Adipose tissue (tissue), 3 donors: Measurements from ENCODE around the gene MGST2. TPM values are rescaled to one million over a fixed set of nuclear protein-coding genes. Genes with fewer than 3 reads are reported as not detected.

ENCODE experiments used
- H3K27ac ChIP-seq: one replicate; pipeline ENCODE4 v1.5.1; 2013; ENCODE audit warnings: low read depth, low read length
- WGBS, 3 donors: extraction: QIAGEN DNeasy Blood & Tissue Kit; methylation state at CpG; one replicate each; pipeline ENCODE4 v1.1.7; 2013; 5-methylcytosine and 5-hydroxymethylcytosine counted together
- polyA plus RNA-seq, 3 donors: library from polyadenylated mRNA; stranded (reverse); fragments of 200-250 nt; gene quantifications; one replicate each; pipeline ENCODE4 v1.2.3, GENCODE V29; 2013
- donor health status: healthy with polysubstance abuse.
- donor health status: Bipolar disorder and iron deficiency.
- donor health status: healthy.

The MGST2 gene
- polyA plus RNA-seq, 3 donors: 46.3 to 66.1 (median 61.1) TPM

DNA sequence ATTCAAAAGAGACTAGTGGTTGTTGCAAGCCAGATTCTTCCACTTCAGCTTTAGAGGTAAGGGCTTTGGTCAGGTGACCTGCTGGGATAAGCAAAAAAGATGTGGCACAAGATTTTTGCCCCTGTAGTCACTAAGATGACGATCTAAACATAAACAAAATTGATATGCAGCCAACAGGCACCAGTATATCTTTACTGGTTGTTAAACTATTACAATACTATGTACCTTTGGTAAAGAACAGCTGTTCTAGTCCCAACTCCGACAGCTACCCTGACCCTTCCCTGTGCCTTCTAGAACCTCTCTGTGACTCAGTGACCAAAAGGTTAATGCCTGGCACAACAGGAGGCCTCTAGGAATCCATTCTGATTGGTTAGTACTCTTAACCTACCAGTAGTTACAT is 59.6 kb downstream of the MGST2 start:
- 89 to 93% (median 89%) methylated on average over 2 of the region's 2 CpGs for WGBS, 3 donors
- H3K27ac ChIP-seq: no peak overlapping the region

DNA sequence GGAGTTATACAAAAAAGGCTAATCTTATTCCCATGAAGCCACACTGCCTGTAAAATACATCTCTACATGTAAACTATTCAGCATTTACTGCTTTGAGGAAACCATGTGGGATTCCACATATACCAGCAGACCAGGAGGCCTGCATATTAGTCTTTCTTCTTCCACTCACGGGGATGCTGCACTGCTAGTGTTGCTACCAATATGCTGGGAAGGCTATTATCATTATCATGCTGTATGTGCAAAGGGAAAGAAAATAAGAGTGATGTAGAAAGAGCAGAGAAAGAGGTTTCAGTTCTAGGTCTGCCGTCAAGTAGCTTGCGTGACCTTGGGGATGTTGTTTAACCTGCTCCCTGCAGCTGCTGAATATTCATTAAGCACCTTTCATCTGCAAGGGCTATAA is 61.0 kb downstream of the MGST2 start:
- H3K27ac ChIP-seq: no peak overlapping the region
- WGBS, 3 donors: 64 to 94% (median 94%) methylated on average over 3 of the region's 3 CpGs

DNA sequence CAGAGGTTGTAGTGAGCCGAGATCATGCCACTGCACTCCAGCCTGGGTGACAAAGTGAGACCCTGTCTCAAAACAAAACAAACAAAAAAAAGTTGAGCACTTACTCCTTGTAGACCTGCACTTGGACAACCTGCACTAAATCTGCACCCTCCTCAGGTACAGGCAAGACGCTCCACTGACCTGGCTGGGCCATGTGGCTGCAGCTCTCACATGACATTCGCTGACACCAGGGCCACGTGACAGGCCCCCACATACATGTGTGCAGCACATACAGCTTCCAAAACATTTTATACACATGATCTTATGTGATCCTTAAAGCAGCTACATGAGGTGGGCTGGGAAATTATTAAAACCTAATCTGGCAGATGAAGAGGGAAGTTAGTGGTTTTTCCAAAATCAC is 62.5 kb downstream of the MGST2 start:
- no peak overlapping the region for H3K27ac ChIP-seq
- WGBS, 3 donors: 82 to 98% (median 95%) methylated on average over 4 of the region's 4 CpGs

DNA sequence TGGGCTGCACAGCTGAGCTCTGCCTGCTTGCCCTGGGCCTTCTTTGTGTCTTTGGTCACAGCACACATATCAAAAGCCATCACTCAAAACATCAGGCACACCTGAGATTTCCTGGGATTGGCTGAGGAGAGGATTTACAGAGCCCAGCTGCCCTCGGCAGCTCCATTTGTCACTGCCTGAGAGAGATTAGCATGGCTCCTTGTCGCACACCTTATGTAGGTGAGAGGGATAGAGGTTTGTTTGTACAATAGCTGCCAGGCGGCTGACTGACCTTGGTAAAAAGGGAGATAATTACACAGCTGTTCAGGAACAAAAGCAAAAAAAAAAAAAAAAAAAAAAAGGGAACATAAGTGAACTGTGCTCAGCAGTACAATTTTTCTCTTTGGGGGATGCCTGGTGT is 63.2 kb downstream of the MGST2 start:
- no peak overlapping the region for H3K27ac ChIP-seq
- 33 to 93% (median 67%) methylated on average over 3 of the region's 3 CpGs for WGBS, 3 donors

DNA sequence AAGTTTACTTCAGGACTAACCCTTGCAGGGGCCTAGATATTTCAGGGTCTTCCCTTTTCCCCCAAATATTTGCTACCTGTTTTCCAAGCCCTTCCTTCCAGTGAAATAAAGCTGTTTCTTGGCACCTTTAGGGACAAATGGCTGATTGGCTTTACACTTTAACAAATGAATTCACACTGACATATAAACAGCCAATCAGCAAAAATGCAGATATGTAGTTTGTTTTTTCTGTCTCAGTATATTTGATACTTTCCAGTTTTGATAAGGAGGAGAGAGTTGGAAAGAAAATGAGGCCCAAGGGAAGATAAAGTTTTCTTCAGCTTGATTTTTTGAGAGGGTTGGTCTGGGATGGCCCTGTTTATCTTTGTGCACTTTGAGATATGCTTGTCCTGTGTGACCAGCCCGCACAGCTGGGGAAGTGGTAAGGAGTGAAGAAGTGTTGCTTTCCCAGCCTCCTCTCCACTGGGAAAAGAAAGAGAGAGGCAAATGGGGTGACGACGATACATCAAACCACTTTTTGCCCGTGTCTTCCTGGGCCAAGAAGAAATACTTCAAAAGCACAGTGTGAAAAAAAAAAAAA is 67.5 kb downstream of the MGST2 start:
- H3K27ac ChIP-seq: no peak overlapping the region
- 47 to 63% (median 58%) methylated on average over 4 of the region's 4 CpGs for WGBS, 3 donors

DNA sequence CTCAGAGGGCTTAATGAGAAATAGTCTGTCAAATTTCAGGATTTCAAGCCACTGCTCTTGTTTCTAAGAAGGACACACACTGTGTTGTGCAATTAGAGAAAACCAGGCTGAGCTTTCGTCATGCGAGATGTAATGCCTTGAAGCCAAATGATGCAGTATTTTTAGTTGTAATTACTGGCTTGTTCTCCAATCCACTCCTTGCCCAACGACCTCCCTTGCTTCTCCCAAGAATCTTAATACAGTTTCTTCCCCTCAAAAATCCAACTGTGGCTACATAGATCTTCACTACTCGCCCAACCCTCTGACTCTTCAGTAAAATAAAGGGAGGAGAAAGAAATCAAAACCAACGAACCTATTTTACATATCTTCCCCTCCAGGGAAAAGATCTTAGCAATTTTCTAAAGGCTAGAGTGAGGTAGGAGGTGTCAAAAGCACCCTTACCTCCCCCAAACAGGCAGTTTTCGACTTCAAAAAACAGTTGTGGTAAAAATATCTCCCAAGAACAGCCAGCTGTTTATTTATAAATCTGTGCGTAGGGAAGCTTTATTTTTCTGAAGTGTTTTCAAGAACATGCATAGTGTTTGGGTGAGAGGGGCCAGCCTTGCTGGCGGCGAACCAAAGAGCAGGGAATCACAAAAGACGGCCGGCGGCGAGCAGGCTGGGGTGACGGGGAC is 68.7 kb downstream of the MGST2 start:
- 7 to 12% (median 12%) methylated on average over 13 to 14 of the region's 14 CpGs for WGBS, 3 donors

DNA sequence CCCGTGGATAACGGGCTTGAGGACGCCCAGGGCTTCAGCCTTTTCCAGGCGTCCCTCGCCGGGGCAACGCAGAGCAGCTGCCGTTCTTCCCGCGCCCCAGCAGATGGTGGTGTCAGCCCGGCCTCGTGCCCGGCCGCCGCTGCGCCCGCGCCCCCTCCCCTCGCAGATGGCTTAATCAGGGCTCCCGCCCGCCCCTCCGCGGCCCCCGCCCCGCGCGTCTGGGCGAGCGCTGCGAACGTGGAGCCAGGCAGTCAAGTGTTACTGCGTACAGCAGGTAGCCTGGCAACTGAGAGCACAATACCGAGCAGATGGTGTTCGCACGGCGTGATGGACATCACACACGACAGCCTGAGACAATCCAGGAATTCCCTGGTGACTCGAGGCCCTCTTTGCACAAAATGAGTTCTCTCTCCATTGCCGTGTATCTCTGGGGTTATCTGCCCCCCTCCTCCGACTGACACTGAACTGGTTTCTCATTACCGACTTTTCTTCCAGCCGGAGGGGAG is 69.3 kb downstream of the MGST2 start:
- 0 to 1% (median 1%) methylated on average over 30 to 42 of the region's 42 CpGs for WGBS, 3 donors
- peak overlapping the region; percentile 65 for H3K27ac ChIP-seq

More for the DNA sequence above, 68.7 kb downstream of the MGST2 start:
- no peak overlapping the region for H3K27ac ChIP-seq

DNA sequence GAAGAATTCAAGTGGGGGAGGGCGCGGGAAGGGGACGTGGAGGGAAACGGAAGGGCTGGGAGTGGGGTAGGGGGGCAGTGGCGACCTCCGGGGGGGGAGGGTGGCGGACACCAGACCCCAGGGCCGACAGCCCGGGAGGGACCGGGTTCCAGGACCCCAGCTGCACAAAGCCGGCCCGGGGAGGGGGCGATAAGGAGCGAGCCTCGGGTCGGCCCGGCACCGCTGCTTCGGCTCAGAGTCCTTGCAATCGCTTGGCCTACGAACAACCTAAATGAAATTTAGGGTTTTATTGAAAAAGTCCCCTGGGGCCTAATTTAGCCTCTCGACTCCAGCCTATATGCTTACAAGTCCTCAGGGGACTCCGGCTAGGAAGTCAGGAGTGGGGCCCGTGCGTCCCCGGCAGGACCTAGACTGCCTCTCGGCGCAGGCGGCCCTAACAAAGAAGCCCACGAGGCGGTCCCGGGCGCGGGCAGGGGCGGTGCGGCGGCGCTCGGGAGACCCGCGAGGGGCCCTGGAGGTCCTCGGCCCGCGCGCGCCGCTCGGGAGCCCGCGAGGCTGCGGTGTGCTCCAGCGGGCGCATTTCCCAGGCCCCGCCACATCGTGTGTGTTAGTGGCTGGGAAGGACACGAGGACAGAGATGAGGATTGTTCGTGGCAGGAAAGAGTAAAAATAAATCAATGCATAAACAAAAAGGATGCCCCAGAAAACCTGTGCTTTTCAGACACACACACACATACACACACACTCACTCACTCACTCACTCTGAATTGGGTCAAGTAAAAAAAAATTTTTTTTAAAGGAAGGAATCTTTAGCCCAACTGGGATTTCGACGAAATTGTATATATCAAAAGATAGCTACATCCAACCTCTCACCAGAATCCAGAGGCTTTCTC is 70.0 kb downstream of the MGST2 start:
- 7 to 46% (median 9%) methylated on average over 57 to 59 of the region's 59 CpGs for WGBS, 3 donors
- H3K27ac ChIP-seq: peak overlapping the region; percentile 65

DNA sequence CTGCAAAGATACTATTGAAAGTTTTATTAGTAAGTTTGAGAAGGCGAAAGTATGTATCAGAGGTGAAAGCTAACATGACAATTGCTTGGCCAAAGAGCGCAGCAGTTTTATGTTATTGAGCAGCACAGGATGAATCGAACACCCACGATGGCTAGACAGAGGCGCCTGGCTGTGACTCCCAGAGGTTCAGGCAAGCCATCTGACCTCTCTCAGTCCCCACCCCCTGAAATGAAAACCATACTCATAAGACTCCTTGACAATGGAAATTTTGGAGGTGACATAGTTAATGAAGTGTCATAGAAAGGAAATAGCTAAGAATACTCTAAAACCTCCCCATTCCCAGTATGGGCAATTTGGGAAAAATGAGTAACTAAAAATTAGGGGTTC is 70.6 kb downstream of the MGST2 start:
- H3K27ac ChIP-seq: no peak overlapping the region
- WGBS, 3 donors: 78 to 89% (median 79%) methylated on average over 5 of the region's 5 CpGs

DNA sequence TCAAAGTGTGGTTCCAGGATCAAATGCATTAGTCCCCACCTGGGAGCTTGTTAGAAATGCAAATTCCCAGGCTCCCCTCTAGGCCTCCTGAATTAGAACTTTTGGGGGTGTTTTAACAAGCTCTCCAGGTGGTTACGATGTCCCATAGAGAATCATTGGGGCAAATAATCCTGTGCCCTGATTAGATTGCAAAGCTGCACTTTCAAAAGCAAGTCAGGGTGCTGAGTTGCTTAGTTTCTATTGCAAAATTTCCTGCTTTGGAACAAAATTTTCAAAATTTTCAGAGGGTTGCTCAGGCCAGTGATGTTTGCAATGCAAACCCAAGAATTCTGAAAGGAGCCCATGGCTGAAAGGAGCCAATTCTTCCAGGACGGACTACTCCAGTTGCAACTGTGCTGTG is 71.0 kb downstream of the MGST2 start:
- WGBS, 3 donors: 52 to 91% (median 58%) methylated on average over 2 of the region's 2 CpGs

DNA sequence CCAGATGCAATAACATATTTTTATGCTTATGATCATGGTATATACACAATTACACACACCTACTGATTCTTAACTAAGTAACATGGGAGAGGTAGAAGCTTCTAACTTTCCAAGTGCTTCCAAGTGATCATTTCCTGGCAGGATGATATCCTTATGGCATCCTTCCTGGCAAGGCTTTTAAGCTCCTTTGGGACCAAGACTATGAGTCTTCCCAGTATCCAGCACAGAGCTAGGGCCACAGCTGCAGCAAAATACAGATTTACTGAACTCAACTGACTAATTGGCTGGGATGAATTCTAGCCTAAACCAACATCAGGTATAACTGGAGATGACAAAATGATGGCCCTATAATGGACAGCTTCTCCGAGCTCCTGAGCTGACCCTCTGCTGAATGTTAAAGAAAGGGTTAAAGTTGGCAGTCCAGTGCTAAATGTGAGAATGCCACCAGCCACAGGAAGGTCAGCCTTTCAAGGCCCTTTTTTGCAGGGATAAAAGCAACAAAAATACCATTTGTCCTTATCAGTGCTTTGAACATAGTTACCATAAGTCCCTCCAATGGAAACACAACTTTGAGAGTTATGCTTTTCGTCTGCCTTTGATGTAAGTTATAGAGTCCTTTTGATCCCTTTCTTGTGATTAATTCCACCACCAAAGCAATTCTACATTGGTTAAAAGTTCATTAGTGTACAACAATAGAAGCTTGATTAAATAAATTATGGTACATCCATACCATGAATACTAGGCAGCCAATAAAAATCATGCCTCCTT is 73.4 kb downstream of the MGST2 start:
- 88 to 94% (median 90%) methylated on average over 2 of the region's 2 CpGs for WGBS, 3 donors
- H3K27ac ChIP-seq: no peak overlapping the region

More for the DNA sequence above, 71.0 kb downstream of the MGST2 start:
- no peak overlapping the region for H3K27ac ChIP-seq

DNA sequence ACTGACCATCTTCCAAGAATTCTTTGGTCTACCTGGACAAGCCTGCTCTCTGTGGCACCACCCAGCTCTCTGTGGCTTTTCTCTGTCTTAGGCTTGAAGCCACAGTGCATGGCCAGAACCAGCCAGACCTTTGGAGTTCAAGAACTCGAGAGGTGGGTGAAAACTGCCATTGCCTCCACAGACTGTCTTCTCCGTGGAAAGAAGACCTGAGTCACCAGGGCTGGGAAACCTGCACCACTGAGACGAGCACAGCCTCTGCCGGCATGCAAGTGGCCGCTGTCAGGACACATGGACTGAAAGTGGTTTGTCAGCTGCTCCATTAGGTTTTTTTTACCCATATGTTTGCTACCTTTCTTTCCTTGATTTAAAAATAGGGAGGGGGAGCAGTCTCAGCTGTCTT is 74.5 kb downstream of the MGST2 start:
- no peak overlapping the region for H3K27ac ChIP-seq
- WGBS, 3 donors: 48 to 63% (median 52%) methylated on average over 5 of the region's 5 CpGs

DNA sequence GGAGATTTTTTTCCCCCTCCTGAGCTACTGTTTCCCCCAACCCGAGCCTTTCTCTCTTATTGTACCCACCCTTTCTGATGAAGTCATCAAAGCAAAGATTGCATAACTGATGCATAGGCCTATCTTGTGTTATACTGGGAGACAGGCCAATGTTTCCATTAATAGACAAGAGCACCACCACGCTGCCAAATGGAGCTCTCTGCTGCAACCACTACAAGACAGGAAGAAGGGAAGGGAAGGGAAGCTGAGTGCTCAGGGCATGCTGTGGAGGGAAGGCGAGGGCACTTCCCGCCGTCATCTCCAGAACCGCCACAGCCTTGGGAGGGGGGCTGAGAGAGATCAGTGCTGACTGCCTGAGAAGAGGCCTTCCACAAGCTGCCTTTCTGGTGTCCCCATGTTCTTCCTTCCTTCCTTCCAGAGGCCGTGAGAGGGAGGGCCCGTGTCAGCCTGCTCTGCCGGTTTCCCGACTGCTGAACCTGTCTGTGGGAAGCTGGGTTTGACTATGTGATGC is 75.0 kb downstream of the MGST2 start:
- no peak overlapping the region for H3K27ac ChIP-seq
- WGBS, 3 donors: 11 to 20% (median 16%) methylated on average over 8 to 10 of the region's 10 CpGs

DNA sequence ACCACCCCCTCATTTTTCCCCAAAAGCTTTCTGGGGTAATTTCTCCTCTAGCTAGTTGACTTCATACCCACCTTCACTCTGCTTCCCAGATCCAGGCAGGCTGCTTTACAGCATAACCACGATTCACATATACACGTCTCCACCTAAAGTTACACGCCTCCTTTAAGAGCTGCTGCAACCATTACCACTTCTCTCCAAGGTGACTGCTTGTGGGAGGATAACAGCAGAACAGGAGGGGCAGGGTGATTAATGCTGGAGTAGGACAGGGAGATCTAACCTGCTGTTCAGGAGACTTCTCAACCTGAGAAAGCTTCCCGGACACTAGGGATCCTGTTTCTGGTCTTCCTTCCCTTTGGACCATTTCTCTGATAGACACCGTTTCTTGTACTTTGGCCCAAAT is 77.4 kb downstream of the MGST2 start:
- 66 to 69% (median 67%) methylated on average over 5 of the region's 5 CpGs for WGBS, 3 donors
- no peak overlapping the region for H3K27ac ChIP-seq

DNA sequence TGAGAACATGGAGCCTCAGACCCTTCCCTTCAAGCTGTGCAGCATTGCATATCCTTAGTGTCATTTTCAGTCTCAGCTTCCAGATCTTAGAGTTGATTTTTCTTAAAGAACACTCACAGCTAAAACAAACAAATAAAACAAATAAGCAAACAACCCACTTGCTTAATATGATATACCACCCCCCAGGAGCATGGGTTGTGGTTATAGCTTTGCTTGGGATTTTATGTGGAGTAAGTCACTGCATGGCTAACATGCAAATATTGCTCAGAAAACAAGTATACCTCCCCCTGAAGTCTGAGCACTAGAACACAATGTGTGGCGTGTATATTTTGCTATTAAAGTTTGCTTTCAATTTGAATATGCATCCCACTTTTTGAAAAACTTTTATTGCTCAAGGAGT is 78.6 kb downstream of the MGST2 start:
- 94 to 100% (median 95%) methylated on average over 1 of the region's 1 CpG for WGBS, 3 donors
- no peak overlapping the region for H3K27ac ChIP-seq

DNA sequence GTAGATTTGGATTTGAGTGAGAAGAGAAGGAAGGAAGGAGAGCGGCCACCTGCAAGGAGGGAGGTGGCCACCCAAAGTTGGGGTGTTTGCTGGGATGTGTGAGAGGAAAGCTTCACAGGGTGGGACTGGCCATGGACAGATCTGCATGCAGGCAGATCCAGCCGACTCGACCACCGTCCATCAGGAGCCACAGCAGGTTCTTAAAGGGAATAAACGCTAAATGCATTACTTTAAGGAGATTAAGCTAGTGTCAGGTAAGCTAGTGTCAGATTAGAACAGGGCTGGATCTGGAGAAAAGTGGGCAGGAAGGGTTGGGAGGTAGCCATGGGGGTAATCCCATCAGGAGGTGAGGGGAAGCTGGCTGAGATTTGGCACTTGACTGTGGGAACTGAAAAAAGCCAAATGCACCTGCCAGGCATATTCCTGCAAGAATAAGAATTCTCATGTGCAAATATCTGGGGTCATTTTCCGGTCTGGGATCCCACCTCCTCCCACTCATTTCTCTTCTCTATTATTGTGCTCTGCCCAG is 79.6 kb downstream of the MGST2 start:
- 90 to 95% (median 94%) methylated on average over 6 of the region's 6 CpGs for WGBS, 3 donors
- no peak overlapping the region for H3K27ac ChIP-seq

DNA sequence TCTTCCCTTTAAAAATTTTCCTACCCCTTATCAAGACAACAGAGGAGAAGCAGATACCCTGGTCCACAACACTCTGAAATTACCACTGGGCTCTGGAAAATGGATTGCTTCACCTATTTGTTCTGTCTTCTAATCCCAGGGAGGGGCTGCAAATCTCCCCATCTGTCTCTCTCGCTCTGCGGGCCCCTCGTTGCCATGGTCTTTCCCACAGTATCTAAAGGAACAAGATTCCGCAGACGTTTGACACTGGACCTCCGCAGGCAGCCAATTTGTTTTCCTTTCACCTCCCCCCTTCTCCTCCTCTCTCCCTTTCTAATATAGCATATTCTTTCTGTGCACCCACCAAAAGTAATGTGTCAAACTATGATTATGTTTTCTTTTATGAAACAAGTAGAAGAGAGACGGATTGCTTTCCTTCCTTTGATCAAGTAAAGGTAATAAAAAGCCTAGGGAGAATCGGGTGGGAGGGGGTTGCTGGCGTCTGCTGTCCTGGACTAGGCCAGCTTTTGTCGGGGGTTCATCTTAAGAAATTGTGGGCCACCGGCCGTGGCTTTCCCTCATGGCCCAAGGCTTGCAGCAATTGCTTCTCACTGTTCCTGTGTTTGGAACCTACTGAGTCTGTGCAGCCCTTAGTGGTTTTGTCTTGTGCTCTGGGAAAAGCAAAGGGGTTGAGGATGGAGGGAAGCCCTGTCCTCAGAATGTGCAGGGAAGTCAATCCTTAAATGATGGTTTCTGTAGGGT is 81.0 kb downstream of the MGST2 start:
- 65 to 80% (median 73%) methylated on average over 12 of the region's 12 CpGs for WGBS, 3 donors
- no peak overlapping the region for H3K27ac ChIP-seq
